Measurements from ENCODE around the gene BCAS3. TPM values are rescaled to one million over a fixed set of nuclear protein-coding genes. Genes with fewer than 3 reads are reported as not detected.
"Not testable (repeated sequence)": the region's sequence is repeated elsewhere in the genome, so short reads cannot be mapped to it uniquely, and the experiment has no call there.

The BCAS3 gene
- polyA plus RNA-seq, 4 donors = 26.2 to 27.7 (median 26.8) TPM

DNA sequence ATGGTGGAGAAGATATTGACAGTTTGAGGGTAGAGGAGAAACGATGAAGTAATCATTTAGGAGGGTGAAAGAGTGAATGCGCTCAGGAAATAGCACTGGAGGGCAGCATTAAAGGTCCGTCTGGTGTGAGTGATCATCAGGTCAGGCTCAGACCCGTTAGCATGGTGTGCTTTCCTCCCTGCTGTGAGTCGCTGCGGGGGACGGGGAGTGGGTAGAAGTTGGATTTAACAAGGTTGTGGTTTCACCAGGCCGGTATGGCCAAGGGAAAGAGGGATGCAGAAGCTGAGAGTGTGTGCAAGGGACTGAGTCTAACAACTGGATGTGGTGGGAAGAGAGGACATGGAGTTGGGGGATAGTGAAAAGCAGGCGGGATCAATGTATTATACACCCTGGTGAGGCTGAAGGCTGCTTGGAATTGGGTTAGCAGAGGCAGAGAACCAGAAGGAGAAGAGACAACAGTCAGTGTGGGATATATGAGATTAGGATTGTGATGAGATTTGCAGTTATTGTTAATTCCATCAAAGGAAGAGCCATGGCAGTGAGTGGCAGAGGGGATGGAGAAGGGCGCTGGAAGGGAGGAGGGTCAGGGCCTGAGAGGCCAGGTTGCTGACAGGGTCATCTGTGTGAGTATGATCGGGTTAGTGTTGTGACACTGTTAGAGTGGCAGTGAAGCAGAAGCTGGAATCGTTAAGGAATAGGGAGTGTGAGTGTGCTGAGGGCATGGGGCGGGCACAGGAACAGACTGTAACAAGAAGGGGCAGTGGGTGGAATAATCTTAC lies 663.0 kb downstream of the BCAS3 start:
- no peak for DNase-seq (ENCODE audit: low read depth in 4 of 4, low spot score in 3 of 4)

DNA sequence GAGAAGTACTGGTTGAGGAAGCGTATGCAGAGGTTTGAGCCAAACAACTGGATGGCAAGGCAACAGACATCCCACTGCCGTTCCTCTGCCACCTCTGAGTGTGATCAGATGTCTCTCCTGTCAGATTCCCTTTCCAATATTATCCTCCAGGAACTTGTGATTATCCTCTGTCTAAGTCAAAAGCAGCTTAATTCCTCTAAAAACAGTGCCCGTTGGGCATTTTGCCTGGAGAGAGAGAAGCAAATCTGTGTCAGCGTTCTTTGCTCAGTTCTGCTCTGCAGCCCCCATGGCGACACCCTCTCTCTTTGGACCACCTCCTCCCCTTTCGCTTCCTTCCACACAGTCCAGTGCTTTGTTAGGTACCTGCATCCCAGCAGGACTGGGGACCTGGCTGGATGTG lies 665.9 kb downstream of the BCAS3 start:
- DNase-seq (ENCODE audit: low read depth in 4 of 4, low spot score in 3 of 4) = no peak

DNA sequence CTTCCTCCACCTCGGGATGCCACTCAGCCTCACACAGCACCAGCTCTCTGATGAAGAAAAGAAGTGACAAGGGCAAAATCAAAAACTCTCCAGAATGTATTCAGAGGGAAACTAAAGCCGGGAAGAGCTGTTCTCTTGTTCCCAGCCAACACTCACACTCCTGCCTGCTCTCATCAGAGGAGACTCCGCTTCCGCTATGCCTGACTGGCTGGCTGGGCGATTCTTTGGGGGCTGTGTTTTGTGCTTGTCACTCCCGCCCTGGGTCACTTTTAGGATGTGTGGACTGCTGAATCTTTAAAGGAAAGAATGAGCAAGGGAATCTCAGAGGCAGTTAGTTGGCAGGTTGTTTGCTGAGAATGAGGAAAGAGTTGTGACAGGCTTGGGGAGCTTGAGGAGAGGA lies 667.4 kb downstream of the BCAS3 start:
- DNase-seq (ENCODE audit: low read depth in 4 of 4, low spot score in 3 of 4) = no peak

DNA sequence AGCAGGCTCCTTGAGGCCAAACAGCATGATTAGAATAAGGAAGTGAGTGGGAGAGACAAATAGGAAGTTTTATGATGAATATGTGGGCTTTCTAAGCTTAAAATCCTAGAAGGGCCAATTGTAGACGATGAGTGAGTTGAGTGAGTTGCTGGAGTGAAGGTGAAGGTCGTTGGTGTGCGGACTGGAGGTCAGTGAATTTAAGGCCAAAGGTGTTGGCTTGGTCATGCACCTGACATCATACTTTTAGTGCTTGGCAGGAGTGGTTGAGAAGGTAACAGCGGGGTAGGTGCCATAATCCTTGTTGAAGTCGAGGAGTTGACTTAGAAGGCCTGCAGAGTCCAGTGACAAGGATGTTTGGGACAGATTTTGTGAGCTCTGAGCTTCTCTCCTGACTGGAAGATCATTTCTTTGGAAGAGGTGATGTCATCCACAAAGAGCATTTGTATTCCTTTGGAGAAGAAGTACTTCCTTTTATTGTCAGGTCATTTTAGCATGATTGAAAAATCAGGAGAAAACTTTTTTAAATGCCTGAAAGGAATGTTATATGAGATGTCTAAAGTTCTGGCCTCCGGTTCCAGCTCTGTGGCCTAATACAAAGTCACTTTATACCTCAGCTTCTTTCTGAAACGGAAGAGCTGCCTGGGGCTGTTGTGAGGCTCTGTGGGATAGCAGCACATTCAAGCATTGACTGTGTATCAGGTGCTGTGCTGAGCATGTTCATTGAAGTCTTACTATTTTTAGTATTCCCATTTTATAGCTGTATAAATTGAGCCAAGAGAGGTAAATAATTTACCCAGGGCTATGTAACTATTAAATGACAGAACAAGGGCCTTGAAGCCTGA lies 668.4 kb downstream of the BCAS3 start:
- no peak for DNase-seq (ENCODE audit: low read depth in 4 of 4, low spot score in 3 of 4)

DNA sequence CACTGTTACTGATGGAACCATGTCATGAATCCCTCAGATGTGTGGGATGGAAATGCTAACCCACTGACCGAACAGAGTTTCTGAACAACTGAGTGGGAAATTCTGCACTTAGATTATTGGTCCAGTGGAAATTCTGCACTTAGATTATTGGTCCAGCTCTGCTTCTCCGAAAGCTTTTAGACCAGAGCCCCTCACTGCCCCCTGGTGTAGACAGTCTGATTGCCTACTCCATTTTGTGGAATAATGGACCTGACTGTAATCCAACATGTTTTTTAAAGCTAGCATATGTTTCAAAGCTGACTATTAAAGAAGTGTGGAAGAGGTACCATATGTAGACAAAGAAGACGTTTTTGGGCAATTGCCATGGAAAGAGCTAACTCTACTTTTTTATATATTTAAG lies 671.7 kb downstream of the BCAS3 start:
- DNase-seq (ENCODE audit: low read depth in 4 of 4, low spot score in 3 of 4) = no peak

DNA sequence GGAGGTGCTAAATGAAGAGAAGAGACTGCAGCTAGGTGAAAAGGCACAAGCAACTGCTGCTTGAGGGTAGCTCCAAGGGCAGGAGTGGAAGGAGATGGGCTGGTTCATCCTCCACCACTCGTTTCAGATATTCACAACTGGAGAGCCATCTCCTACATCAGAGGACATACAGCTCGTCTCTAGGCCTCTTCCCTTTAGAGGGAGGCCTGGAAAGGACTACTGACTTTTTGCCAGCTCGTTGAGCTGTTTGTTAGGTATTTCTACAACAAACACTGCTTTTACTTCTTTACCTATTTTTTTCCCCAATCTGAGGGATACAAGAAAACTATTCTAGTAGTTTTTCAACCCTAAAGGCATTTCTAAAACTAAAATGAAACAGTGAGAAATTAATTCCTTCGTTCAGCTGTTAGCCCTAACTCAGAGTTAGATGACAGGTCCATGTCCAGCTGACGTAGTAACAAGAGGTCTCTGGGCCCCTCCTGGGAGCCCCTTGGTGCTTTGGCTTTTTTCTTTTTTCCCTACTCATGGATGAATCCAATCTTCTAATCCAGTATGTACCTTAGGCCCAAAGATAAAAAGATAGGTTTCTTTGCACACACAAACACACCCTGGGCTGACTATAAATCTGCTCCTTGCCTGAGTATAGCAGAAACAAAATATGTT lies 674.2 kb downstream of the BCAS3 start:
- DNase-seq (ENCODE audit: low read depth in 4 of 4, low spot score in 3 of 4) = no peak

DNA sequence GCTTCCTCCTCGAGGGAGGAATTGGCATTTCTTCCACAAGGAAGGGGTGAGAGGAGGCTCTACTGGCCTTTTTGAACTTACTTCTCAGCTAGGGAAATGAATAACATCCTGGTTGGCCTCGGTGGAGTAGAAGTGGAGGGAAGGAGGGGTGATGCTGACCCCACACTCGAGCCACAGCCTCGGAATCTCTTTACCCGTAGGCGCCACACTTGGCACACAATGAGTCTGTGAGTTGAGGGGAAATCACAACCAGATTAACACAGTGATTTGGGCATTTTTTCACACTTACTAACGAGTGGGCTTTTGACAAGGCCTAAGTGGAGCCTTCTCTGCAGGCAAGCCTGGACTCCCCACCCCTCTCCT lies 674.7 kb downstream of the BCAS3 start:
- DNase-seq (ENCODE audit: low read depth in 4 of 4, low spot score in 3 of 4) = no peak

DNA sequence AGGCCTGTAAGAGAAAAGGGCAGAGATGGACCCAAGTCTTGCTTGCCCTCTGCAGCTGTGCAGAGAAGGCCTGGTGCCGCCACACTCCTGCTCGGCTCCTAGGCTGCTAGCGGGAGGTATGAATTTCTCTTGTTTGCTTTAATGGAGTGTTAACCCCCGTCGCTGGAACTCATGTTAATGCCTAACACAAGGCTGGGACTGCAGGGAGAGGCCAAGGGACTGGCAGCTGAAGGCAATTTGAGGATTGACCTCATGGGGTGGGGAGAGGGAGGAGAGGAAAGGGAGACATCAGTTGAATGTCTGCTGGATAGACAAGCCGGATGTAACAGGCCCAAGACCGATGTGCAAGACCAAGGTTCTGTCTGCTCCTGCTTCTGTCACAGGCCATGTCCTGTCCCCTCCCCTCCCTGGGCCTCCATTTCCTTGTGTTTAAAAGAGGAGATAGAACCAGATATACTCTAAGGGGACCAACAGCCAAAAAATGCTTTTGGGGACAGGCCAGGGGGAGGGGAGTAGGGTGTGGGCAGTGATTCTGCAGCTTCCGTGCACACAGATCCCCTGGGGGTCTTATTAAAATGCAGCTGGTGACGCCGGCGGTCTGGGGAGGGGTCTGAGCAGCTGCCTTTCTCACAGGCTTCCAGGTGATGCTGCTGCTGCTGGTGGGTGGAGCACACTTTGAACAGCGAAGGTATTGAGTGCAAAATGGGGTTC lies 675.3 kb downstream of the BCAS3 start:
- no peak for DNase-seq (ENCODE audit: low read depth in 4 of 4, low spot score in 3 of 4)

DNA sequence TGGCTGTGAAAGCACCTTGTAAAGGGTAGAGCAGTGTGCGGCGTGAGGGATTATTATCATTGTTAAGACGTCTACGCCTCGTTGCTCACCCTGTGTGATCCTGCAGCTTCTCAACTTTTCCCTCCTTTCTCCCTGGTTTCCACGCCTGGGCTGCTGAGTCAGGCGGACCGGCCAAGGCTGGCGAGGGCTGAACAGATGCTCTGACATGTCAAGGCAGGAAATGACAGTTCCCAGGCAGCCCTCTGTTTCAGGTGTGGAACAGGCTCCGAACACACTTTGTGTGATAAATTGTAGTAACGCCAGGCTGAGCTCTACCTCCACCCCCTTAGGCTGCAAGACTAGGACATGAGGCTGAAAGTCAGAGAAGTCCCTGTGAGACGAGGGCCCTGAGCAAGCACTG lies 676.0 kb downstream of the BCAS3 start:
- DNase-seq (ENCODE audit: low read depth in 4 of 4, low spot score in 3 of 4) = no peak

DNA sequence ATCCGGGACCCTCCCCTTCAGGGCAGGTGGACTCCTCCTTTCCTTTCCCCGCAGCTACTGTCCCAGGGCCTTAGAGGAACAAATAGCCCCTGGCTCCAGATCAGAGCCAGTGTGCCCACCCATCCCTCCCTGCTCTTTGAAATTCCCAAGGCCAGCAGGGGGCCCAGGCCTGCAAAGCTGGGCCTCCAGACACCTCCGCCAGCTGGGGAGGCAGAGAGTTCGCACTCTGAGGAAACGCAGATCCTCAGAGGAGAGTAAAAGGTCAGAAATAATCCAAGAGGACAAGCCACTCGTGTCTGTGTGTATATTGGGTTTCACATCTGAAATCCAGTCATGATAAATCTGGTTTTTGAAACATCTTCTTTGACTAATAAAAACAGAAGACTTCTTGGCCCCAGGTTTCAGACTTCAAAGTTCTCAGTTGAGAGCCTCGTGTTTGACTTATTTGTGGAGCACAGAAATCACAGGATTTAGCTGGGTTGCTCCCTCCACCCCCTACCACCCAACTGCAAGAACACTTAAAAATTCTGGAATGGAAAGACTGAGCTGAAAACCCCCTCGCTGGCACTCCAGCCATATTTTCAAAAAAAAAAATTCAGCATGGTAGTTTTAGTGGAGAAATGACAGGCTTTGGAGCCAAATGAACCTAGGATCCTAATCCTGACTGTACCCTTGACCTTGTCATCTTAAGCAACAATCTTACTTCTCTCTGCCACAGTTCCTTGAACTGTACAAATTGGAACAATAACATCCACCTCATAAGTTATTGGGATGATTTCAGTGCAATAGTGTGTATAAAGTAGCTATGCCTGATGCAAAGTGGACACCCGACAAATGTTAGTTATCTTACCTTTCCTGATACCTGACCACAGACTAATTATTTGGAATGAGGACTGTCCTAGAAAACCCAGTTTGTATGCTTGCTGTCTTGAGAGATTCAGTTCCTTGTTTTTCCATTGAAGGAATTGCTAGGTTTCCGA lies 677.5 kb downstream of the BCAS3 start:
- DNase-seq (ENCODE audit: low read depth in 4 of 4, low spot score in 3 of 4) = no peak

DNA sequence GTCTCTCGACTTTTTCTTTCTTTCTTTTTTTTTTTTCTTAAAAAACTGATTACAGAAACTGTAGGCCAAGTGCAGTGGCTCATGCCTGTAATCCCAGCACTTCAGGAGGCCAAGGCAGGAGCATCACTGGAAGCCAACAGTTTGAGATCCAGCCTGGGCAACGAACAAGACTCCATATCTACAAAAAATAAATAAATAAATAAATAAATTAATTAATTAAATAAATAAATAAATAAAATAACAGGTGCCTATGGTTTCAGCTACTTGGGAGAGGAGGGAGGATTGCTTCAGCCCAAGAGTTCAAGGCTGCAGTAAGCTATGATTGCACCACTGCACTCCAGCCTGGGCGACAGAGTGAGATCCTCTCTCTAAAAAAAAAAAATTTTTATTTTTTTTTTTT lies 679.4 kb downstream of the BCAS3 start:
- DNase-seq (ENCODE audit: low read depth in 4 of 4, low spot score in 3 of 4) = not testable (repeated sequence)

DNA sequence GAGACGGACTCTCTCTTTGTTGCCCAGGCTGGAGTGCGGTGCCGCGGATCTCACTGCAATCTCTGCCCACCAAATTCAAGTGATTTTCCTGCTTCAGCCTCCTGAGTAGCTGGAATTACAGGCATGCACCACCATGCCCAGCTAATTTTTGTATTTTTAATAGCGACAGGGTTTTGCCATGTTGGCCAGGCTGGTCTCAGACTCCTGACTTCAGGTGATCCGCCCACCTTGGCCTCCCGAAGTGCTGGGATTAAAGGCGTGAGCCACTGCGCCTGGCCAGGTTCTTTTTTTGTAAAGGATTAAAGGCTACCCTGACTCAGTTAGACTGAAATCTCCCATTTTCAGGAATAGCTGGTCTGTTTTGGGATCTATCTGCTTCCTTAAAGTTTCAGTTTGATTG lies 681.9 kb downstream of the BCAS3 start:
- not testable (repeated sequence) for DNase-seq (ENCODE audit: low read depth in 4 of 4, low spot score in 3 of 4)

DNA sequence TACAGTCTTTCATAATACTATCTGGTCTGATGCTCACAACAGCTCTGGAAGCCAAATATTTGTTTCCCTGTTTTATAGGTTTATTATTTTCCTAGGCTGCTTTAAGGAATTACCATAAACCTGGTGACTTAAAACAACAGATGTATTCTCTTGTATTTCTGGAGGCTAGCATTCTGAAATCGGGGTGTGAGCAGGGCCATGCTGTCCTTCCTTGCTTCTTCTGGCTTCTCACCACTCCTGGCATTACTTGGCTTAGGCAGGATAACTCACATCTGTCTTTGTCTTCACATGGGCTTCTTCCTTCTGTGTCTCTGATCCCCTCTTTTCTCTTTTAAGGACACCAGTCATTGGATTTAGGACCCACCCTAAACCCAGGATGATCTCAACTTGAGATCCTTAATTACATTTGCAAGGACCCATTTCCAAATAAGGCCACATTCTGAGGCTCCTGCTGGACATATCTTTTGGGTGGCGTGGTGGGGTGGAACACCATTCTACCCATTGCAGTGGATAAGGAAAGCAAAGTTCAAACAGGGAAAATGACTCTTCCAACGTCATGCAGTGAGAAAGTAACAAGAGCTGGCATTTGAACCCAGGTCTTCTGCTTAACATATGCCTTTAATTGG lies 682.8 kb downstream of the BCAS3 start:
- no peak for DNase-seq (ENCODE audit: low read depth in 4 of 4, low spot score in 3 of 4)

DNA sequence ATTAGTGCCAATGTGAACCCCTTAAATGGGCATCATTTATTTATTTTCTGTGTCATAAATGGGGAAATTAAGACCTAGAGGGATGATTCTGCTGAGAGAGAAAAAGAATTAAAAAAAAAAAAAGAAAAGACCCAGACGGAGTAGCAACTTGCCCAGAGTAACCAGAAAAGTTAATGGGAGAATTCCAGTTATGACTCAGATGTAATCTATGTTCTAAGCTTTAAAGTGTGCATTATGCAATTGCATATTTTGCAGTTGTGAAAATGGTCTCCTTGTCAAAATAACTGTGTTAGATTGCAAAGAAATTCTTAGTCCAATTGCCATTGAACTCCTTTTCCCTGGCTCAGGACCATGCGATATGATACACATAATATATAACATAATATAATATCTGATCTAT lies 683.4 kb downstream of the BCAS3 start:
- DNase-seq (ENCODE audit: low read depth in 4 of 4, low spot score in 3 of 4) = no peak

DNA sequence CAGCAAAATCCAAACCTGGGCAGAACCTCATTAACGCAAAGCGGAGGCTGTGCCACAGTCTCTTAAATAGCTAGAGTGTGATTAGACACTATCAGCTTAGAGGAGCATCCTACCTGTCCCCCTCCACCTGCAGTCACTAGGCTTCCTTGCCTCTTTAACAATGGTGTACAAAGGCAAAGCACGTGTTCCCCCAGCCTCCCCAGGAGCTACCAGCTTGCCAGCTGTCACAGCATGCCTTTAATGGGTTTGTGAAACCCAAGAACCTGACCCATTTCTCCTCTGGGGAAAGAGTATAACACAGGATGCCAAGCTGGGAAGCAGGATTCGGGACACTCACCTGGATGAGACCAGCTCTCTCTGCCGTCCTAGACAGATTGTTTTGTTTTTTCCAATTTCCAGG lies 684.7 kb downstream of the BCAS3 start:
- no peak for DNase-seq (ENCODE audit: low read depth in 4 of 4, low spot score in 3 of 4)

DNA sequence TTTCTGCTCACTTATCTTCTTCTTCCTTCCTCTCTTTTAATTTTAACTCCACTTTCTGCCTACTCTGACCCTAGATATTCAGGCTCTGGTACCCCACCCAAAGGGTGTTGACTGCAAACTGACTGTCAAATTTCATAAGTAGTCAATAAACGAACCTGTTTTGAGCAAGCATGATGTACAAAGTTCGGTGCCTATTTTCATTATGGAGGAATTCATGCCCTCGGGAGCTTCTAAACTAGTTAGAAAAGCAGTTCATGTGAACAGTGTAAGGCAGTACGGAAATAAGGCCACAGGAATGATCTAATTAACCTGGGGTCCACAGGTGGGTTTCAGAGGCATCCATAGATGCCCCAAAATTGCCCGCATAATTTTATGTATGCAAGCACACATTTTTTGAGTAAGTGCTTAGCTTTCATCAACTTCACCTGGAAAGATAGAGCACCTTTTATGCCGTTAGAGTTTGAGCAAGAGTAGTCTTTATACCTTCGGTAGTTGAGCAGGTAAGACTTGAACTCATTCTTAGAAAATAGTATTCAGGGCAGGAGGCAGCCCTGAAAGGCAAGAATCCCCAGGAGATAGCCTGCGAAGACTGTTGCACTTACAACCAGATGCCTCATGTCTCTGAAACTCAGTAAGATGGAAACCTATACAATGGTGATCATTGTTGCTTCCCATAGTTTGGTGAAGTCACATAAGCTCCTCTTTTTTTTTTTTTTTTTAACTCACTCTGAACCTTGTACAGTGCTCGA lies 685.4 kb downstream of the BCAS3 start:
- DNase-seq (ENCODE audit: low read depth in 4 of 4, low spot score in 3 of 4) = no peak

DNA sequence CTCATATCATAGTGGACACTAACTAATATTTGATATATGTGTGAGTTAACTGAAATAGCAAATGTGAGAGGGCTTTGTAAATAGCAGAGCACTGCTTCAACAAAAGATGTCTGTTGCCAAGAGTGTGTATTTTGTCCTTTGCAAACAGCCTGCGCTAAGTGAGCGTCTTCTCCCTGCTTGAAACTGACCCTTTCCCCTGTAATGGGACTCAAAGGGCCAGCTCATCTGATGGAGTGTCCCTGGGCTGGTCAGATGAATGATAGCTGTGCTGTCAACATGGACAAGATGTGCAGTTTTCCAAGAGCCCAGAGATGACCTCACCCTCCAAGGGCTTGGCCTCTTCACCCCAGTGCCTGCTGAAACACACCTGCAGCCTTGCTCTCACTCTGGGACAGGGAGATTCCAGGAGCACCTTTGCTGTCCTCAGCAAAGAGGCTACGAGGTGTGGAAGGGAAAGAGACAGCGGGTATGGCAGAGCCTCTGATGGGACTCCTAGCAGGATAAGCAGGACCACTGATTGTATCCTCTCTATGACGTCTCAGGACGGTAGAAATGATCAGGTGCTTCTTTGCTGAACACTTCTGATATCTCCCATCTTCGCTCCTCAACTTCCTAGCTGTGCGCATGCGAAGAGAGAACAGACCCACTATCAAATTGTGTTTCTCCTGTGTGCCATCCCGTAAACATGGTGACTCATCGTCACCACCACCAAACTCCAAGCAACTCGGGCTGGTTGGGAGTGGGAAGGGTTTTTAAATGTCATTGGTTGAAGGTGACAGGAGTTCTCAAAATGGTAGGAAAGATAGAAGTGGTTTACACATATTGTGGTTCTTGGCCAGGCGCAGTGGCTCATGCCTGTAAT lies 686.2 kb downstream of the BCAS3 start:
- no peak for DNase-seq (ENCODE audit: low read depth in 4 of 4, low spot score in 3 of 4)

DNA sequence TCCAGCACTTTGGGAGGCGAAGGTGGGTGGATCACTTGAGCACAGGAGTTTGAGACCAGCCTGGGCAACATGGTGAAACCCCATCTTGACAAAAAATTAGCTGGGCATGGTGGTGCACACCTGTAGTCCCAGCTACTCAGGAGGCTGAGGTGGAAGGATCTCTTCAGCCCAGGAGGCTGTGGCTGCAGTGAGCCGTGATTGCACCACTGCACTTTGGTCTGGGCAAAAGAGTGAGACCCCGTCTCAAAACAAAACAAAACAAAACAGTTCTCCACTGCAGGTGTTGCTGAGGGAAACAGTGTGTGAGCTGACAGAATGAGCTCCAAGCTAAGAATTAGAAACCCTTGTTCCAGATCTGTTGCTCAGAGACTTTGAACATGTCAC lies 686.8 kb downstream of the BCAS3 start:
- no peak for DNase-seq (ENCODE audit: low read depth in 4 of 4, low spot score in 3 of 4)

All from right renal pelvis (tissue), 4 donors.